NT2/D1 (cell line): Measurements from ENCODE around the gene R3HDM4.

Experiments used
- DNase-seq: peaks from one replicate; pipeline ENCODE4 v3.0.0-alpha.2; 2011; ENCODE audit warnings: low read depth, low spot score
- H3K27me3 ChIP-seq: 2 replicates; pipeline ENCODE4 v1.6.0; 2011; ENCODE audit warnings: mild to moderate bottlenecking; ENCODE audit not compliant: insufficient read length, insufficient read depth
- H3K36me3 ChIP-seq: 2 replicates; pipeline ENCODE4 v1.6.1; 2011; ENCODE audit warnings: mild to moderate bottlenecking, low read length, mixed read lengths; ENCODE audit not compliant: insufficient read depth, insufficient read length
- H3K4me1 ChIP-seq: 2 replicates; pipeline ENCODE4 v1.5.1; 2011; ENCODE audit not compliant: insufficient read depth, insufficient read length
- H3K4me3 ChIP-seq: 2 replicates; pipeline ENCODE4 v1.5.1; 2011; ENCODE audit warnings: low read depth; ENCODE audit not compliant: insufficient read length
- H3K9ac ChIP-seq: 2 replicates; pipeline ENCODE4 v1.6.0; 2011; ENCODE audit warnings: low read depth; ENCODE audit not compliant: insufficient read length
- H3K9me3 ChIP-seq: 2 replicates; pipeline ENCODE4 v1.5.1; 2011; ENCODE audit warnings: mild to moderate bottlenecking, low read length; ENCODE audit not compliant: insufficient read depth
- SUZ12 ChIP-seq: IDR thresholded peaks from 2 replicates; pipeline ENCODE4 v1.6.1; 2011; ENCODE audit not compliant: insufficient read length, insufficient read depth; ENCODE audit errors: extremely low read depth
- YY1 ChIP-seq: IDR thresholded peaks from 2 replicates; pipeline ENCODE4 v1.6.1; 2011; ENCODE audit not compliant: insufficient read length, insufficient read depth
- ZNF274 ChIP-seq: IDR thresholded peaks from 2 replicates; pipeline ENCODE4 v1.6.1; 2011; ENCODE audit warnings: mild to moderate bottlenecking, low read depth, low read length

The R3HDM4 gene

GRCh38 chr19:944171-944567, 31.1 kb upstream of the R3HDM4 start:
- Histone ChIP-seq H3K9me3 (no peaks in the 10 kb centered on the region), H3K4me3 (no peak overlapping the region), H3K4me1 (peaks cover 6% of the 10 kb centered on the region), H3K9ac (no peak overlapping the region), H3K36me3 (peaks cover 77% of the 10 kb centered on the region), H3K27me3 (no peaks in the 10 kb centered on the region)
- no peak for DNase-seq
- TF ChIP-seq SUZ12 (no peak), YY1 (no peak), ZNF274 (no peak)

GRCh38 chr19:943551-944170, 30.6 kb upstream of the R3HDM4 start:
- Histone ChIP-seq H3K9ac (no peak overlapping the region), H3K4me1 (peaks cover 6% of the 10 kb centered on the region), H3K36me3 (peaks cover 80% of the 10 kb centered on the region)

GRCh38 chr19:942133-942645, 29.2 kb upstream of the R3HDM4 start:
- no peak for DNase-seq
- Histone ChIP-seq H3K9ac (no peak overlapping the region), H3K4me3 (no peak overlapping the region), H3K9me3 (no peaks in the 10 kb centered on the region), H3K36me3 (peaks cover 79% of the 10 kb centered on the region), H3K4me1 (no peaks in the 10 kb centered on the region), H3K27me3 (no peaks in the 10 kb centered on the region)
- TF ChIP-seq YY1 (no peak), ZNF274 (no peak), SUZ12 (no peak)

More at GRCh38 chr19:943551-944170, 30.6 kb upstream of the R3HDM4 start:
- no peaks in the 10 kb centered on the region for H3K9me3 ChIP-seq
- DNase-seq = no peak
- H3K4me3 ChIP-seq = no peak overlapping the region
- TF ChIP-seq YY1 = no peak
- no peak for TF ChIP-seq ZNF274
- TF ChIP-seq SUZ12 = no peak
- no peaks in the 10 kb centered on the region for H3K27me3 ChIP-seq

GRCh38 chr19:941292-942132, 28.5 kb upstream of the R3HDM4 start:
- Histone ChIP-seq H3K36me3 (peaks cover 80% of the 10 kb centered on the region), H3K4me3 (no peak overlapping the region), H3K27me3 (no peaks in the 10 kb centered on the region), H3K9ac (no peak overlapping the region), H3K4me1 (no peaks in the 10 kb centered on the region), H3K9me3 (no peaks in the 10 kb centered on the region)
- DNase-seq = no peak
- TF ChIP-seq ZNF274 (no peak), SUZ12 (no peak), YY1 (no peak)

GRCh38 chr19:940591-941291, 27.7 kb upstream of the R3HDM4 start:
- Histone ChIP-seq H3K9me3 (no peaks in the 10 kb centered on the region), H3K4me1 (no peaks in the 10 kb centered on the region), H3K4me3 (no peak overlapping the region), H3K9ac (no peak overlapping the region), H3K36me3 (peaks cover 84% of the 10 kb centered on the region), H3K27me3 (no peaks in the 10 kb centered on the region)
- TF ChIP-seq SUZ12 = no peak
- TF ChIP-seq ZNF274 = no peak
- no peak for TF ChIP-seq YY1
- no peak for DNase-seq

GRCh38 chr19:939922-940321, 26.9 kb upstream of the R3HDM4 start:
- DNase-seq = no peak
- Histone ChIP-seq H3K9me3 (no peaks in the 10 kb centered on the region), H3K27me3 (no peaks in the 10 kb centered on the region), H3K4me1 (peaks cover 1% of the 10 kb centered on the region), H3K36me3 (peaks cover 83% of the 10 kb centered on the region), H3K4me3 (no peak overlapping the region), H3K9ac (no peak overlapping the region)
- TF ChIP-seq ZNF274 (no peak), YY1 (no peak), SUZ12 (no peak)

- H3K27me3 ChIP-seq = no peaks in the 10 kb centered on the region
- peaks cover 85% of the 10 kb centered on the region for H3K36me3 ChIP-seq
- H3K4me1 ChIP-seq = peaks cover 3% of the 10 kb centered on the region
- H3K4me3 ChIP-seq = no peak overlapping the region
- H3K9ac ChIP-seq = no peak overlapping the region
- DNase-seq = no peak
- no peaks in the 10 kb centered on the region for H3K9me3 ChIP-seq
- TF ChIP-seq YY1 (no peak), ZNF274 (no peak), SUZ12 (no peak)
These were observed 26.4 kb upstream of the R3HDM4 start for GRCh38 chr19:939439-939838.
